VCaP (cell line): ENCODE results near the gene ANGPTL1.

Experiments used
- H3K27ac ChIP-seq: fragments of 450-650 bp; 2 replicates; pipeline ENCODE4 v1.5.1; 2017
- TF ChIP-seq, protein P1 (sequence below): fragments of 450-650 bp; conservative IDR thresholded peaks from 2 replicates; pipeline ENCODE4 v1.5.1; 2017; ENCODE audit warnings: mild to moderate bottlenecking, moderate library complexity

Gene ANGPTL1, protein sequence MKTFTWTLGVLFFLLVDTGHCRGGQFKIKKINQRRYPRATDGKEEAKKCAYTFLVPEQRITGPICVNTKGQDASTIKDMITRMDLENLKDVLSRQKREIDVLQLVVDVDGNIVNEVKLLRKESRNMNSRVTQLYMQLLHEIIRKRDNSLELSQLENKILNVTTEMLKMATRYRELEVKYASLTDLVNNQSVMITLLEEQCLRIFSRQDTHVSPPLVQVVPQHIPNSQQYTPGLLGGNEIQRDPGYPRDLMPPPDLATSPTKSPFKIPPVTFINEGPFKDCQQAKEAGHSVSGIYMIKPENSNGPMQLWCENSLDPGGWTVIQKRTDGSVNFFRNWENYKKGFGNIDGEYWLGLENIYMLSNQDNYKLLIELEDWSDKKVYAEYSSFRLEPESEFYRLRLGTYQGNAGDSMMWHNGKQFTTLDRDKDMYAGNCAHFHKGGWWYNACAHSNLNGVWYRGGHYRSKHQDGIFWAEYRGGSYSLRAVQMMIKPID

DNA sequence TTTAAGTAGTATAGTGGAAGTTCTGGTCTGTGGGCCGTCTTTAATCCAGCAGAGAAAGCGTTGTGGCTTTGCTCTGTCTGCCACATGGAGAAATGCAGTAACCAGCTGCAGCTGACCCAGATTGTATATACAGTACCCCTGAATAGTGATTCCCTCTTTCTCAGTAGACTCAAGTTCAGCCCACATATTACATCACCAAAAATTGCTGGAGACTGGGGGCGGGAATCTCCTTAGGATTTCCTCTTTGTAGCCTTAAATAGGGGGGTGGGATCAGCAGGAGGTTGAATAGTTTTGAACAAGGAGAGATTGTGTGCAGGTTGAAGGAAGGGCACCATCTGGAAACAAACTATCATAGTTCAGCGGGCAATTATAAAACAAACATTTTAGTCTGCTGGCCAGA is at the start of gene ANGPTL1:
ANGPTL1 (minus strand) TSS at position 134 of the 400 bp plus-strand sequence. CDS start 5,301 bp downstream, outside the sequence.
- TF ChIP-seq, protein P1, sequence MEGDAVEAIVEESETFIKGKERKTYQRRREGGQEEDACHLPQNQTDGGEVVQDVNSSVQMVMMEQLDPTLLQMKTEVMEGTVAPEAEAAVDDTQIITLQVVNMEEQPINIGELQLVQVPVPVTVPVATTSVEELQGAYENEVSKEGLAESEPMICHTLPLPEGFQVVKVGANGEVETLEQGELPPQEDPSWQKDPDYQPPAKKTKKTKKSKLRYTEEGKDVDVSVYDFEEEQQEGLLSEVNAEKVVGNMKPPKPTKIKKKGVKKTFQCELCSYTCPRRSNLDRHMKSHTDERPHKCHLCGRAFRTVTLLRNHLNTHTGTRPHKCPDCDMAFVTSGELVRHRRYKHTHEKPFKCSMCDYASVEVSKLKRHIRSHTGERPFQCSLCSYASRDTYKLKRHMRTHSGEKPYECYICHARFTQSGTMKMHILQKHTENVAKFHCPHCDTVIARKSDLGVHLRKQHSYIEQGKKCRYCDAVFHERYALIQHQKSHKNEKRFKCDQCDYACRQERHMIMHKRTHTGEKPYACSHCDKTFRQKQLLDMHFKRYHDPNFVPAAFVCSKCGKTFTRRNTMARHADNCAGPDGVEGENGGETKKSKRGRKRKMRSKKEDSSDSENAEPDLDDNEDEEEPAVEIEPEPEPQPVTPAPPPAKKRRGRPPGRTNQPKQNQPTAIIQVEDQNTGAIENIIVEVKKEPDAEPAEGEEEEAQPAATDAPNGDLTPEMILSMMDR: no peak
- no peak within 1 kb of the TSS for H3K27ac ChIP-seq

DNA sequence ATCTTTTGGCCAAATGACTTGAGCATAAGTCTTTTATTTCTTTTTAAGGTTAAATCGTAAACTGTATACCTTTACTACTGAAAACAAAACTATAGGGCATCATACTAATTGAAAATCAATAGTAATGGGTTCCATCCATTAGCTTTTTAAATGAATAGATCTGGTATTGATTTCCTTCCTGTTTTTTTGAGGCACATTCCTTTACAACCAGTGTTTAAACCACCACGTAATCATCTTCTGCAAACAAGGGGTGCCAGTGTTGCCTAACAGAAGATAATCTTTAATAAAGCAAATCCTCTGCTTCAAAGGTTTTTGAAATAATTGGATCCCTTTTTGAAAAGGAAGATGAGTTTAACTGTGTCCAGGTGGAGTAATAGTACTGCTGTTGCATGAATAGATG is 48.7 kb upstream of the ANGPTL1 start:
- H3K27ac ChIP-seq: peak overlapping the region; percentile 27; the same call in 1 of the 2 replicates
- TF ChIP-seq, protein P1: no peak

DNA sequence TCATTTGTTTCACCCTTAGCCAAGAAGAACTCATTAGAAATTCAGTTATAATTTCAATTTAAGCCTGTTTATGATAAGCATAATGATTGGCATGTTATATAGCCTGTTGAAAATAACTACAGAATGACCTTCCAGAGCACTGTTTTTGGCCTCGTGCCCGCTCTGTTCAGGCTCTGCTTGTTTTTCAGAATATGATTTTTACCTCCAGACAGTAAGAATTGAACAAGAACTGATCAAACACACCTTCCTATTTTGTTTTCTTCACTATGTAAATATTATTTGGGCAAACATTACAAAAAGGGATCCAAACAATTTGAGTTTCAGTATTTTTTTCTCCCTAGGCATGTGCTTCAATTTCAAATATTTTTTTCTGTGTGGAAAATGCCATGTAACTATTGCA is 48.1 kb upstream of the ANGPTL1 start:
- TF ChIP-seq, protein P1: no peak

DNA sequence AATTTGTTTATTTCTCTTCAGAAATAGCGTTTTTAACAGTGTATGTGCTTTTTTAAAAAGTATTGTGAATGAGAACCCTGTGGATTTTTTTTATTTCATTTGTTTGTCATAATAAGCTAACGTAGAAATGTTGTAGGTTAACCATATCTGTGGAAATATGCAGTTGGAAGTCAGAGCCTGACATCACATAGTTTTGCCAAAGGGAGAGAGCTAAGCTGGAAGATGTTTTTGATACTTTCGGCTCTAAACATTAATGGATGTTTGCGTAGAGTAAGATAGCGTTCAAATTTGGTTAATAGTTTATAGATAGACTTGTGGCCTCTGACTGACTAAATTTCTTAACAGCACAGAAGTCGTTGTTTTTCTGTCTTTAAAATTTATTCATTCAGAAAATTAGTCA is 47.4 kb upstream of the ANGPTL1 start:
- TF ChIP-seq, protein P1: no peak
- no peak overlapping the region for H3K27ac ChIP-seq

More for the DNA sequence above, 48.1 kb upstream of the ANGPTL1 start:
- H3K27ac ChIP-seq: peak overlapping the region; percentile 27

DNA sequence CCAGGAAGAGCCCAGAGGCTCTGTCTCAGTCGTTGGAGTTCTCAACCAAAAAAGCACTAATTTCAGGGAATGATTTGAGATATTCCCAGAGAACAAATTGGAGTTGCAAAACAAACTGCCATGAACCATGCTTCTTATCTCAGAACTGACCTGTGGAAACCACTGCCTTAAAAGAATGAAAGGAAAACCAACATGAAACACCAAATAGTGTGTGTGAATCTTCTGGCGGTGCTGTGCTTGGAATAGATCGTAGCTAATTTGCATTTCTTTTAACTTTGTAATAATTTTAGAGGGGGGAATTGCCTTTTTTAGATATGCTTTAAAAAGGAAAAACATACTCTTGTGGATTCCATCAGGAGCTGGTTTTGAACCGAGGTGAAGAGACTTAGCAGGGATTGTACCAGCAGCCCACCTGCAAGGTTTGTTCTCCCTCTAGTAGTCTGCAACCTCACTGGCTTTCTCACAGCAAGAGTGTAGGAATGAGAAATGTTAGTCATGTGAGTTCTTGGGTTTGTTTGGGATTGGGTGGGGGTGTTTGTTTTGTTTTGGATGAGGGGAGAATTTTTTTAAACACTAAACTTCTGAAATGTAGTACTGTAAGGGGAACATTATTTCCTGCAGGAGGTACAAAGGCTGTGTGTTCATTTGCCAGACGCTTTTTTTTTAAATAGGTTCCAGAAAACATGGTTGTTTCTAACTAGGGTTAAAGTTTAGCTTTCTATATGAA is 45.7 kb upstream of the ANGPTL1 start:
- TF ChIP-seq, protein P1: no peak
- no peak overlapping the region for H3K27ac ChIP-seq

DNA sequence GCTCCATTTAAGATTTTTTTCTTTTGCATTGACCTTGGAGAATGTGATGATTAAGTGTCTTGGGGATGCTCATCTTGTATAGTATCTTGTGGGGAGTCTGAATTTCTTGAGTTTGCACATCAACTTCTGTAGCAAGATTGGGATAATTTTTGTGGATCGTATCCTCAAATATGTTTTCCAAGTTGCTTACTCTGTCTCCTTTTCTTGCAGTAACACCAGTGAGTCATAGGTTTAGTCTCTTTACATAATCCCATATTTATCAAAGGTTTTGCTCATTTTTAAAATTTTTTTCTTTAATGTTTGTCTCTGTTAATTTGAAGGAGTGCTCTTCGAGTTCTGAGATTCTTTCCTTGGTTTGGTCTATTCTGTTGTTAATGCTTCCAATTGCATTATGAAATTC is 41.7 kb upstream of the ANGPTL1 start:
- no peak overlapping the region for H3K27ac ChIP-seq
- TF ChIP-seq, protein P1: no peak

DNA sequence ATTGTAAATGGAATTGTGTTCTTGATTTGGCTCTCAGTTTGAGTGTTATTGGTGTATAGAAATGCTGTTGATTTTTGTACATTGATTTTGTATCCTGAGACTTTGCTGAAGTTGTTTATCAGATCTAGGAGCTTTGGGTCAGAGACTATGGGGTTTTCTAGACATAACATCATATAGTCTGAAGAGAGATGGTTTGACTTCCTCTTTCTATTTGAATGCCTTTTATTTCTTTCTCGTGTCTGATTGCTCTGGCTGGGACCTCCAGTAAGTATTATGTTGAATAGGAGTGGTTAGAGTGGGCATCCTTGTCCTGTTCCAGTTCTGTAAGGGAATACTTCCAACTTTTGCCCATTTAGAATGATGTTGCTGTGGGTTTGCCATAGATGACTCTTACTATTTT is 39.1 kb upstream of the ANGPTL1 start:
- TF ChIP-seq, protein P1: no peak
- no peak overlapping the region for H3K27ac ChIP-seq
